SIG-M5 (cell line): ENCODE results near the gene MRPL21.
"Not testable (repeated sequence)": the region's sequence is repeated elsewhere in the genome, so short reads cannot be mapped to it uniquely, and the experiment has no call there.

ENCODE experiments used
- DNase-seq: peaks from one replicate; lab custom pipeline; 2025; lab: John Stamatoyannopoulos, UW

MRPL21 gene

GRCh38 chr11:68911731-68912130, 8.1 kb upstream of the MRPL21 start:
- no peak for DNase-seq

GRCh38 chr11:68910965-68911364, 7.3 kb upstream of the MRPL21 start:
- no peak for DNase-seq

- DNase-seq: no peak
Observed at GRCh38 chr11:68908273-68908672, 4.6 kb upstream of the MRPL21 start.

- DNase-seq: no peak
Observed at GRCh38 chr11:68905421-68906360, 2.1 kb upstream of the MRPL21 start.

GRCh38 chr11:68904248-68904847, 716 bp upstream of the MRPL21 start:
- no peak for DNase-seq

GRCh38 chr11:68900835-68901381, 2.7 kb downstream of the MRPL21 start:
- no peak for DNase-seq

- no peak for DNase-seq
Observed at GRCh38 chr11:68897441-68897840, 6.2 kb downstream of the MRPL21 start.

- no peak for DNase-seq
Observed at GRCh38 chr11:68896171-68896959, 7.3 kb downstream of the MRPL21 start.

- DNase-seq: no peak
Observed at GRCh38 chr11:68893282-68893681, 10.3 kb downstream of the MRPL21 start.

- DNase-seq: no peak
Observed at GRCh38 chr11:68892576-68892975, 11.1 kb downstream of the MRPL21 start.

- no peak for DNase-seq
Observed at GRCh38 chr11:68891351-68891948, 12.2 kb downstream of the MRPL21 start.

- no peak for DNase-seq
Observed at GRCh38 chr11:68890490-68891231, 13.0 kb downstream of the MRPL21 start.

- no peak for DNase-seq
Observed at GRCh38 chr11:68889948-68890446, 13.6 kb downstream of the MRPL21 start.

- DNase-seq: not testable (repeated sequence)
Observed at GRCh38 chr11:68884827-68885226, 18.8 kb downstream of the MRPL21 start.

- DNase-seq: no peak
Observed at GRCh38 chr11:68882391-68882790, 21.2 kb downstream of the MRPL21 start.

GRCh38 chr11:68881320-68881719, 22.3 kb downstream of the MRPL21 start:
- DNase-seq: no peak

GRCh38 chr11:68880851-68881250, 22.8 kb downstream of the MRPL21 start:
- no peak for DNase-seq

- DNase-seq: no peak
Observed at GRCh38 chr11:68878022-68878421, 25.6 kb downstream of the MRPL21 start.

GRCh38 chr11:68872216-68873003, 31.2 kb downstream of the MRPL21 start:
- no peak for DNase-seq

- DNase-seq: no peak
Observed at GRCh38 chr11:68870470-68870869, 33.2 kb downstream of the MRPL21 start.
